Measurements from ENCODE around the gene CTRB2.

DNA sequence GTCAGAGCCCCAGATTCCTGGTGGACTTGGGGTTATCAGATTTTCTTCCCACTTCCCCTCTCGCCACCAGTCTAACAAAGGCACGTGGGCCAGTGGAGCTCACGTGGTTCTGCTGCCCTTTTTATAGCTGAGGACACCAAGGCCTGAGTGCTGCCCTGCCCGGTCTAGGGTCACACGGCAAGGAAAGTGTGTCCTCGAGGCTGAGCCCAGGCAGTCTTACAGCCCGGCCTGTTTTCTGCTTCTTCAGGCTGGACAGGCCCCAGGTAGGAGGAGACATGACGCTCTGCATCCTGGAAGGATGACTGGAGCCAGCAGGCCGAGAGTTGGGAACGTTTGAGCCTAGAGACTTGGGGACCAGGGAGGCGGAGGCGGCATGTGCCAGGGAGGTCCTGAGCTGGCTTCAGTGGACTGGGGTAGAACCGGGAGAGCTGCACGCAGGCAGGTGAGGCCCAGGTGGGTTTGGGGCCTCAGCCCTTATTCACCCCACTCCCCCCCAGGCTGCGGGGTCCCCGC is 15.4 kb upstream of the CTRB2 start:
- TF ChIP-seq, protein P1, sequence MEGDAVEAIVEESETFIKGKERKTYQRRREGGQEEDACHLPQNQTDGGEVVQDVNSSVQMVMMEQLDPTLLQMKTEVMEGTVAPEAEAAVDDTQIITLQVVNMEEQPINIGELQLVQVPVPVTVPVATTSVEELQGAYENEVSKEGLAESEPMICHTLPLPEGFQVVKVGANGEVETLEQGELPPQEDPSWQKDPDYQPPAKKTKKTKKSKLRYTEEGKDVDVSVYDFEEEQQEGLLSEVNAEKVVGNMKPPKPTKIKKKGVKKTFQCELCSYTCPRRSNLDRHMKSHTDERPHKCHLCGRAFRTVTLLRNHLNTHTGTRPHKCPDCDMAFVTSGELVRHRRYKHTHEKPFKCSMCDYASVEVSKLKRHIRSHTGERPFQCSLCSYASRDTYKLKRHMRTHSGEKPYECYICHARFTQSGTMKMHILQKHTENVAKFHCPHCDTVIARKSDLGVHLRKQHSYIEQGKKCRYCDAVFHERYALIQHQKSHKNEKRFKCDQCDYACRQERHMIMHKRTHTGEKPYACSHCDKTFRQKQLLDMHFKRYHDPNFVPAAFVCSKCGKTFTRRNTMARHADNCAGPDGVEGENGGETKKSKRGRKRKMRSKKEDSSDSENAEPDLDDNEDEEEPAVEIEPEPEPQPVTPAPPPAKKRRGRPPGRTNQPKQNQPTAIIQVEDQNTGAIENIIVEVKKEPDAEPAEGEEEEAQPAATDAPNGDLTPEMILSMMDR (IDR thresholded peaks at IDR 0.05; ENCODE audit: low read length), result no peak
- no peak for TF ChIP-seq EZH2 (IDR thresholded peaks at IDR 0.05; ENCODE audit: borderline replicate concordance, low read length)
